Measurements from ENCODE around the gene PRR7.
"Not testable (repeated sequence)": the region's sequence is repeated elsewhere in the genome, so short reads cannot be mapped to it uniquely, and the experiment has no call there.

Gene PRR7

GRCh38 chr5:177446200-177447065 lies at the start of gene PRR7:
TSS of gene PRR7 (plus strand) at chr5:177446814. CDS start at chr5:177455068, 8,254 bp downstream.
- no peak for DNase-seq

- DNase-seq: no peak
These were observed 48.7 kb upstream of the PRR7 start for GRCh38 chr5:177397875-177398390.

GRCh38 chr5:177399997-177400868 lies 46.4 kb upstream of the PRR7 start, which contains the start of gene PFN3:
TSS of gene PFN3 (minus strand) at chr5:177400661. CDS start at chr5:177400576, 85 bp downstream.
- no peak for DNase-seq

GRCh38 chr5:177402271-177403043 lies 44.2 kb upstream of the PRR7 start:
- peak; percentile 30 for DNase-seq

- DNase-seq: no peak
These were observed 43.4 kb upstream of the PRR7 start for GRCh38 chr5:177403102-177403791.

- peak; percentile 12 for DNase-seq
These were observed 42.6 kb upstream of the PRR7 start for GRCh38 chr5:177403792-177404640.

GRCh38 chr5:177404641-177405179 lies 41.9 kb upstream of the PRR7 start:
- DNase-seq: no peak

- DNase-seq: no peak
These were observed 41.3 kb upstream of the PRR7 start for GRCh38 chr5:177405312-177405711.

GRCh38 chr5:177405805-177406204 lies 40.8 kb upstream of the PRR7 start:
- DNase-seq: no peak

- DNase-seq: no peak
These were observed 37.4 kb upstream of the PRR7 start, which contains the start of gene F12 for GRCh38 chr5:177409043-177409801. TSS of gene F12 (minus strand) at chr5:177409564. CDS start at chr5:177409527, 37 bp downstream.

- DNase-seq: no peak
These were observed 36.0 kb upstream of the PRR7 start for GRCh38 chr5:177410575-177410974.

- no peak for DNase-seq
These were observed 33.9 kb upstream of the PRR7 start for GRCh38 chr5:177412603-177413233.

GRCh38 chr5:177414481-177414880 lies 32.1 kb upstream of the PRR7 start:
- DNase-seq: no peak

- DNase-seq: not testable (repeated sequence)
These were observed 29.5 kb upstream of the PRR7 start for GRCh38 chr5:177417081-177417480.

GRCh38 chr5:177419046-177419445 lies 27.6 kb upstream of the PRR7 start:
- DNase-seq: no peak

GRCh38 chr5:177420472-177420871 lies 26.1 kb upstream of the PRR7 start:
- not testable (repeated sequence) for DNase-seq

GRCh38 chr5:177421062-177421798 lies 25.4 kb upstream of the PRR7 start:
- no peak for DNase-seq

- no peak for DNase-seq
These were observed 22.9 kb upstream of the PRR7 start for GRCh38 chr5:177423671-177424070.

Data from NCI-H2107 (cell line).